Prostate gland (tissue), 2 donors: ENCODE data around the gene SRGAP3.

ENCODE experiments used
- POLR2AphosphoS5 ChIP-seq: sonication (generic); formaldehyde crosslinking; IDR thresholded peaks from one replicate; pipeline ENCODE4 v1.6.1; 2017; ENCODE audit warnings: antibody characterized with exemption
- TF ChIP-seq, protein P1 (sequence below), 4 experiments: fragments of 200-600 bp in 2 of 4; fragments of 450-650 bp in 2 of 4; sonication (generic) in 2 of 4; IDR thresholded peaks; 1 replicate in 3 of 4; 2 replicates in 1 of 4; pipeline ENCODE4 v1.5.1; 2016 to 2019; ENCODE audit warnings: antibody characterized with exemption in 4 of 4, mild to moderate bottlenecking in 2 of 4, moderate library complexity in 2 of 4

DNA sequence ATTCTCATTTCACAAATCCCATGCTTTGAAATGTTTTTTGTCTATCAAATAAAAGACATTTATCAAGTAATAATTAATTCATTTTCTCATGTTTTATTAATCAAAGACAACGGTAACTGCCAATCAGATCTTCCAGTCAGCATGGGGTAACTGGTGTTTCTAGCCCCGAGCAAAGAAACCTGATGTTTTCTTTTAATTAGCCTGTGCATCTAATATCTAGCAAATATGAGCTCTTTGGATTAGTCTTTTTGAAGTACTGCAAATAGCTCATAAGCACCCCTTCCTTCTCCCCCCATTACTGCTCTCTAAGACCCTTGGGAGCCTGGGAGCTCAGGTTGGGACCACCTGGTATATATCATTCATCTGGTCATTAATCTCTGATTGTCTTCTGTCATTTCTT, 43.1 kb upstream of the SRGAP3 start:
- TF ChIP-seq, protein P1, sequence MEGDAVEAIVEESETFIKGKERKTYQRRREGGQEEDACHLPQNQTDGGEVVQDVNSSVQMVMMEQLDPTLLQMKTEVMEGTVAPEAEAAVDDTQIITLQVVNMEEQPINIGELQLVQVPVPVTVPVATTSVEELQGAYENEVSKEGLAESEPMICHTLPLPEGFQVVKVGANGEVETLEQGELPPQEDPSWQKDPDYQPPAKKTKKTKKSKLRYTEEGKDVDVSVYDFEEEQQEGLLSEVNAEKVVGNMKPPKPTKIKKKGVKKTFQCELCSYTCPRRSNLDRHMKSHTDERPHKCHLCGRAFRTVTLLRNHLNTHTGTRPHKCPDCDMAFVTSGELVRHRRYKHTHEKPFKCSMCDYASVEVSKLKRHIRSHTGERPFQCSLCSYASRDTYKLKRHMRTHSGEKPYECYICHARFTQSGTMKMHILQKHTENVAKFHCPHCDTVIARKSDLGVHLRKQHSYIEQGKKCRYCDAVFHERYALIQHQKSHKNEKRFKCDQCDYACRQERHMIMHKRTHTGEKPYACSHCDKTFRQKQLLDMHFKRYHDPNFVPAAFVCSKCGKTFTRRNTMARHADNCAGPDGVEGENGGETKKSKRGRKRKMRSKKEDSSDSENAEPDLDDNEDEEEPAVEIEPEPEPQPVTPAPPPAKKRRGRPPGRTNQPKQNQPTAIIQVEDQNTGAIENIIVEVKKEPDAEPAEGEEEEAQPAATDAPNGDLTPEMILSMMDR (IDR thresholded peaks at IDR 0.05) = no peak
- no peak for TF ChIP-seq POLR2AphosphoS5
